Pancreas (tissue), 10 donors: Measurements from ENCODE around the gene SLC1A1. TPM values are rescaled to one million over a fixed set of nuclear protein-coding genes. Genes with fewer than 3 reads are reported as not detected.

Source experiments
- ATAC-seq, 4 donors: fragments of 200-7000 bp; cut with Tn5 transposase; one replicate each; pipeline versions ENCODE4 v1.8.0 to v1.9.1; 2020; ENCODE audit warnings: mild to moderate bottlenecking in 4 of 4, moderate library complexity in 4 of 4
- DNase-seq, 6 donors: peaks; one replicate each; pipeline ENCODE4 v3.0.0-alpha.2; 2020
- FAIRE-seq: peaks from 2 replicates; lab custom pipeline; 2012; peaks lifted over from hg19 to GRCh38; lab: Jason Lieb, UNC
- H3K27ac ChIP-seq, 4 donors: fragments of 200-600 bp; sonication (generic); 1 replicate in 3 of 4; 2 replicates in 1 of 4; pipeline versions ENCODE4 v1.5.0 to v1.8.0; 2020
- H3K27me3 ChIP-seq, 4 donors: fragments of 200-600 bp; one replicate each; pipeline ENCODE4 v1.8.0; 2021
- H3K36me3 ChIP-seq, 3 donors: fragments of 200-600 bp; sonication (generic) in 1 of 3; one replicate each; pipeline versions ENCODE4 v1.5.0 to v1.8.0; 2020 to 2021
- H3K4me1 ChIP-seq, 3 donors: fragments of 200-600 bp; one replicate each; pipeline ENCODE4 v1.8.0; 2021
- H3K4me3 ChIP-seq, 4 donors: fragments of 200-600 bp; sonication (generic) in 2 of 4; one replicate each; pipeline versions ENCODE4 v1.5.0 to v1.8.0; 2020 to 2021
- H3K9me3 ChIP-seq, 4 donors: fragments of 200-600 bp; one replicate each; pipeline ENCODE4 v1.8.0; 2021
- WGBS, 2 donors: extraction: QIAGEN DNeasy Blood & Tissue Kit; methylation state at CpG; one replicate each; pipeline ENCODE4 v1.1.7; 2013; 5-methylcytosine and 5-hydroxymethylcytosine counted together
- intact Hi-C, 3 donors: fragments of 100-400 bp; cut with DNase I; formaldehyde crosslinking; loops; one replicate each; pipeline versions ENCODE4 v1.11.1 to v1.14.2; 2022
- polyA plus RNA-seq, 2 donors: library from polyadenylated mRNA; stranded (reverse); fragments of 200-250 nt; gene quantifications; one replicate each; pipeline ENCODE4 v1.2.3, GENCODE V29; 2013
- total RNA-seq, 6 donors: library from RNA; stranded (reverse); fragmentation: NEBNext Ultra II Directional in 4 of 6; extraction: Animal tissue kit (Norgen Biotek cat#: 25700) in 4 of 6; gene quantifications; one replicate each; pipeline versions ENCODE4 v1.2.1 to v1.2.4, GENCODE V29; 2021 to 2023
- TF ChIP-seq, protein P1 (sequence below), 4 donors: fragments of 200-600 bp; sonication (generic) in 3 of 4; IDR thresholded peaks; one replicate each; pipeline versions ENCODE4 v1.5.0 to v1.8.0; 2021; ENCODE audit warnings: antibody characterized with exemption in 4 of 4
- donor health status: healthy with polysubstance abuse.
- donor health status: DM: no; HTN: no; CAD: no; lungs with moderate emphysema.
- donor health status: DM: no; HTN: no; CAD: no.
- donor health status: control.
- donor health status: control.
- donor health status: Bipolar disorder and iron deficiency.
- donor health status: DM: yes; HTN: yes; CAD: no.
- donor health status: DM: no; HTN: no; CAD: no.
- donor health status: DM: no; HTN: no; CAD: no.
- donor health status: DM: yes; HTN: yes; CAD: no.

The SLC1A1 gene
- total and polyA plus RNA-seq, 8 donors: 1.3 to 4.9 (median 2.5) TPM

DNA sequence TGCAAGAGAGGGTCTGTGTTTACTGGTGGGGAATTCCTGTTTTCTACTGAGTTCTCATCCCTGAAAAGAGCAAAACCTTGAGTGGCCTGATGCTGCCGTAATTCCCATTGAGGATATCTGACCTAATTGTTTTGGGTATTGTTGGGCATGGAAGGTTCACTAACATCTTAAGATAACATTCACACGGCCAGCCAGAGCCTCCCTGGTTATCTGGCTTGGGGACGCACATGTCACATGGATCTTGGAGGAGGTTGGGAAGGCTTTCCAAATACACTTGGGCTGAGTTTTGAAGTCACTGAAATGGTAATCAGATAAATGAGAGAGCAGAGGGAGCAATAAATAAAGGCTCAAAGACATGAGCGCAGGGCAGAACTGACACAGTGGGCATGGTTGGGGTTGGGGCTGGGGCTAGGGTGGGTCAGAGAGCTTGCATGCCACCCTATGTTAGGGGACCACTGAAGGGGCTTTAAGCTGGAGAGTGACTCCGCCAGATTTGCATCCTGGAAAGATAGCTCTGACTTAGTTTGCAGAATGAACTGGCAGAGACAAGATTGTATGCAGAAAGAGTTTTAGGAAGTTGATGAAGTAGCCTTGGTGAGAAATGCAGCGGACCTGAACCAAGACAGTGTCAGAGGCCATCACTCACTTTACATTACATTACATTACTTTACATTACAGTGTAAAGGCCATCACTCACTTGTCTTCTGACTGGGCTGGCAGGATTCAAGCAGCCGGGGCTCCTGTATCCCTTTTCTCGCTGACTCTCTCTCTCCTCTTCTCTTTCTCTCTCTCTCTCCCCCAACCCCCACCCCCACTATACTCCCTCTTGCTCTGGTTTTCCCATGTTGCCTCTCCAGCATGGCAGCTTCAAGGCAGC is 24.2 kb downstream of the SLC1A1 start:
- Histone ChIP-seq H3K27ac (no peak overlapping the region), H3K4me3 (no peak overlapping the region), H3K27me3 (no peaks in the 10 kb centered on the region), H3K9me3 (no peaks in the 10 kb centered on the region), H3K4me1 (no peaks in the 10 kb centered on the region), H3K36me3 (no peaks in the 10 kb centered on the region)
- intact Hi-C loops: no loop called here
- 74 to 83% methylated on average over 8 of the region's 8 CpGs for WGBS, 2 donors
- DNase-seq (no peak), ATAC-seq (no peak), FAIRE-seq (no peak)
- TF ChIP-seq, protein P1, sequence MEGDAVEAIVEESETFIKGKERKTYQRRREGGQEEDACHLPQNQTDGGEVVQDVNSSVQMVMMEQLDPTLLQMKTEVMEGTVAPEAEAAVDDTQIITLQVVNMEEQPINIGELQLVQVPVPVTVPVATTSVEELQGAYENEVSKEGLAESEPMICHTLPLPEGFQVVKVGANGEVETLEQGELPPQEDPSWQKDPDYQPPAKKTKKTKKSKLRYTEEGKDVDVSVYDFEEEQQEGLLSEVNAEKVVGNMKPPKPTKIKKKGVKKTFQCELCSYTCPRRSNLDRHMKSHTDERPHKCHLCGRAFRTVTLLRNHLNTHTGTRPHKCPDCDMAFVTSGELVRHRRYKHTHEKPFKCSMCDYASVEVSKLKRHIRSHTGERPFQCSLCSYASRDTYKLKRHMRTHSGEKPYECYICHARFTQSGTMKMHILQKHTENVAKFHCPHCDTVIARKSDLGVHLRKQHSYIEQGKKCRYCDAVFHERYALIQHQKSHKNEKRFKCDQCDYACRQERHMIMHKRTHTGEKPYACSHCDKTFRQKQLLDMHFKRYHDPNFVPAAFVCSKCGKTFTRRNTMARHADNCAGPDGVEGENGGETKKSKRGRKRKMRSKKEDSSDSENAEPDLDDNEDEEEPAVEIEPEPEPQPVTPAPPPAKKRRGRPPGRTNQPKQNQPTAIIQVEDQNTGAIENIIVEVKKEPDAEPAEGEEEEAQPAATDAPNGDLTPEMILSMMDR (IDR thresholded peaks at IDR 0.05): no peak

GRCh38 chr9:4515958-4516375 is 25.7 kb downstream of the SLC1A1 start:
- Histone ChIP-seq H3K36me3 (no peaks in the 10 kb centered on the region), H3K4me3 (no peak overlapping the region), H3K27me3 (no peaks in the 10 kb centered on the region), H3K4me1 (no peaks in the 10 kb centered on the region), H3K9me3 (no peaks in the 10 kb centered on the region), H3K27ac (no peak overlapping the region)
- no peak for FAIRE-seq
- DNase-seq: no peak
- TF ChIP-seq, protein P1 (IDR thresholded peaks at IDR 0.05): no peak
- intact Hi-C loops: no loop called here
- ATAC-seq: no peak
- 42 to 60% methylated on average over 1 of the region's 1 CpG for WGBS, 2 donors

DNA sequence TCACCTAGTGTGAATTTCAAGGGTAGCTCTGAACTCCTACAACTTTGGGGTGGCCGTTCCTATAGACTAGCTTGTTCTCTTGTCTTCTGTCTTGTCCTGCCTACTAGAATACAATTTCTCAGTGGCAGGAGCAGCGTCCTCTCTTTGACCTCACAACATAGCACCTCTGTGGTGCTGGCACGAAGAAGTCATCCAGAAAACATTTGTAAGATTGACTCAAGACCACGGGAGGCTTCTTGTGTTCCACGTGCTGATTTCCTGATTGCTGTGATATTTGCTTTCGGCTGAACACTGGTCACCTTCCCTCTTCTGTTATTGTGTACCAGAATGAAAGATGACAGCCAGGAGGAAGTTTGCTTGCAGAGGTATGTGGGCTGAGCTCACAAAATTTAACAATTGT is 27.0 kb downstream of the SLC1A1 start:
- FAIRE-seq: no peak
- Histone ChIP-seq H3K27me3 (no peaks in the 10 kb centered on the region), H3K4me3 (no peak overlapping the region), H3K4me1 (no peaks in the 10 kb centered on the region), H3K9me3 (no peaks in the 10 kb centered on the region), H3K36me3 (no peaks in the 10 kb centered on the region), H3K27ac (peak overlapping the region in 2 of 4 donors; percentile 30 to 34)
- DNase-seq: no peak
- TF ChIP-seq, protein P1 (IDR thresholded peaks at IDR 0.05): no peak
- WGBS, 2 donors: 35 to 57% methylated on average over 6 of the region's 6 CpGs
- ATAC-seq: peak in 3 of 4 donors; percentile 47 to 69 (median 51)
- intact Hi-C loops: no loop called here

GRCh38 chr9:4519604-4520003 is 29.3 kb downstream of the SLC1A1 start:
- Histone ChIP-seq H3K9me3 (no peaks in the 10 kb centered on the region), H3K4me1 (no peaks in the 10 kb centered on the region), H3K27ac (no peak overlapping the region), H3K36me3 (no peaks in the 10 kb centered on the region), H3K27me3 (no peaks in the 10 kb centered on the region), H3K4me3 (no peak overlapping the region)
- ATAC-seq (no peak), DNase-seq (no peak), FAIRE-seq (no peak)
- intact Hi-C loops: no loop called here
- TF ChIP-seq, protein P1 (IDR thresholded peaks at IDR 0.05): no peak
- WGBS, 2 donors: 76 to 88% methylated on average over 2 of the region's 2 CpGs

- no peak for FAIRE-seq
- intact Hi-C loops: no loop called here
Observed at GRCh38 chr9:4520055-4520454, 29.8 kb downstream of the SLC1A1 start.

More at GRCh38 chr9:4520055-4520454, 29.8 kb downstream of the SLC1A1 start:
- TF ChIP-seq, protein P1 (IDR thresholded peaks at IDR 0.05): no peak
- 44 to 46% methylated on average over 2 of the region's 2 CpGs for WGBS, 2 donors
- ATAC-seq: no peak
- no peaks in the 10 kb centered on the region for H3K4me1 ChIP-seq
- H3K36me3 ChIP-seq: no peaks in the 10 kb centered on the region
- H3K27ac ChIP-seq: no peak overlapping the region
- no peak for DNase-seq
- H3K9me3 ChIP-seq: no peaks in the 10 kb centered on the region
- no peaks in the 10 kb centered on the region for H3K27me3 ChIP-seq
- no peak overlapping the region for H3K4me3 ChIP-seq
